ENCODE results near the gene PTPN1. TPM values are rescaled to one million over a fixed set of nuclear protein-coding genes. Genes with fewer than 3 reads are reported as not detected.

The PTPN1 gene
- total and polyA plus RNA-seq, 2 experiments from 2014 or later: 16.9 to 26.4 TPM

DNA sequence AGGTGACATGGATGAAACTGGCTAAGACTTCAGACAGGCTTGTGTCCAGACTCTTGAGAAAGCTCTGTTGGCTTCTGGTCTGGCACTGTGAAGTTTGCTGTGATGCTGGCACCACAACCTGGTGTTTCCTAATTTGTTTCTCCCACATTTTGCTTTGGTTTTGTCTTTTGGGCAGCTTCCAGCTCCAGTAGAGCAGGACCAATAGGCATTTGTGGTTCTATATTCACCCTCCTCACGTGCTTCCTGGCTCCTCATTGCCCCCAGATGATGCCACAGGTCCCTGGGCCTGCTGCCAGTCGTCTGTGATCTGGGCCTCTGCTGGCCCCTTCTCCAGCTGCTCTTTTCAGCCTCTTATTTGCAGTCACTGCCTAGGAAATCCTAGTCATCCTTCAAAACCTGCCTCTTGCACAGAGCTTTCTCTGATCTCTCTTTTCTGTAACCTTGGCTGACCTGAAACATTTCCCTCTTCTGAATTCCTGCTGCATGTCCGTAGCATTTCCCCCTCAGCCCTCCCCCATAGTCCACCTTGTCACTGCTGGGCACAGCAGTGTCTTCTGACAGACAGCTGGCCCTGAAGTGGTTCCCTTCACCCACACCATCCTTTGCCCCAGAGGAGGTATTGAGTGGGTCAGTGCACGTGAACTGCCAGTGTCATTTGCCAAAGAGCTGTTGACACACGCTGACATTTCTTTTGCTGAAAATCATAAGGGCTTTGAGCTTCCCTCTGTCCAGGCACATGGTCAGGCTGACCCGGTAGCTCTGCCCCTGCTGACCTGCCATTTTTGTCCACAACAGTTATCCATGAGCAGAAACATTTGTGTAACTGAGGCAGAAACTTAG is 63.0 kb downstream of the PTPN1 start:
- no peaks in the 10 kb centered on the region for H3K27me3 ChIP-seq (ENCODE audit: insufficient read depth)
- Mint-ChIP-seq H3K9me3 (no peaks in the 10 kb centered on the region), H3K27me3 (ENCODE audit: insufficient read depth, low read depth, poor library complexity) (peaks cover 1% of the 10 kb centered on the region), H3K4me3 (no peak overlapping the region), H3K4me1 (peaks cover 2% of the 10 kb centered on the region; the same call in 2 of the 3 replicates), H3K36me3 (ENCODE audit: low read depth) (peaks cover 33% of the 10 kb centered on the region), H3K27ac (no peak overlapping the region)
- TF ChIP-seq EZH2 (IDR thresholded peaks at IDR 0.05; ENCODE audit: low read depth, unreplicated experiment) (no peak), NANOG (IDR thresholded peaks at IDR 0.05; ENCODE audit: borderline replicate concordance) (no peak), POLR2AphosphoS5 (IDR thresholded peaks at IDR 0.05; ENCODE audit: low read depth) (no peak)
- H2AFZ ChIP-seq: no peak overlapping the region
- ATAC-seq (no peak), DNase-seq (ENCODE audit: low spot score) (no peak)
- no peaks in the 10 kb centered on the region; the same call in 1 of the 2 replicates for H3K36me3 ChIP-seq (ENCODE audit: insufficient read depth)
- H3K79me2 ChIP-seq (replicated peaks; ENCODE audit: insufficient read depth): no peaks in the 10 kb centered on the region
- no peaks in the 10 kb centered on the region for H3K9me2 ChIP-seq (ENCODE audit: insufficient read depth)
- no peak overlapping the region for H3K4me2 ChIP-seq
- peaks cover 12% of the 10 kb centered on the region; the same call in 1 of the 2 replicates for H4K20me1 ChIP-seq (replicated peaks; ENCODE audit: insufficient read depth)
- H3K4me3 ChIP-seq: no peak overlapping the region
- H3F3A ChIP-seq (replicated peaks; ENCODE audit: low read depth): no peaks in the 10 kb centered on the region
- H3K4me1 ChIP-seq (ENCODE audit: insufficient read depth): no peaks in the 10 kb centered on the region
- H3K27ac ChIP-seq (ENCODE audit: low read depth): no peak overlapping the region

DNA sequence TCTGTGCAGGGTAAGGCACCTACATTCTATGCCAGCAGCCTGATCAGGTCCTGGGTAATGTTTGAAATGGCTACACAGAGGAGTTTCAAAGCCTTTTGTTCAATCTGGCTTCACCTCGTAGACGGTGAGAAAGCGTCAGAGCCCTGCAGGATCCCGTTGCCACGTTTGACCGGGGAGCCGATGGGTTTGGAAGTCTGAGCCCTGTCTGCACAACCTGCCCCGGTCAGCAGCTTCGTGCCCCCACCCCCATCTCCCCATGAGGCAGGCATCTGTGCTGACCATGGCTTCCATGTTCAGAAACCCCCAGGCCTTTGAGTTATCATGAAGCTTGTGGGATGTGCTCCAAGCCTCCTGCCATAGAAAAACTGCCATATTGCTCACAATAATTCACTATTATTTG is 63.9 kb downstream of the PTPN1 start:
- Histone ChIP-seq H3K9me2 (ENCODE audit: insufficient read depth) (no peaks in the 10 kb centered on the region), H3K27me3 (ENCODE audit: insufficient read depth) (no peaks in the 10 kb centered on the region), H3K4me1 (ENCODE audit: insufficient read depth) (no peaks in the 10 kb centered on the region), H3K79me2 (replicated peaks; ENCODE audit: insufficient read depth) (no peaks in the 10 kb centered on the region), H3K27ac (ENCODE audit: low read depth) (no peak overlapping the region), H4K20me1 (replicated peaks; ENCODE audit: insufficient read depth) (peaks cover 8% of the 10 kb centered on the region; the same call in 1 of the 2 replicates), H3K4me3 (no peak overlapping the region), H2AFZ (no peak overlapping the region), H3K36me3 (ENCODE audit: insufficient read depth) (peaks cover 1% of the 10 kb centered on the region; the same call in 1 of the 2 replicates), H3K4me2 (no peak overlapping the region), H3F3A (replicated peaks; ENCODE audit: low read depth) (no peaks in the 10 kb centered on the region)
- no peak overlapping the region for H3K27ac Mint-ChIP-seq
- H3K4me3 Mint-ChIP-seq: no peak overlapping the region
- H3K36me3 Mint-ChIP-seq (ENCODE audit: low read depth): peaks cover 35% of the 10 kb centered on the region
- no peaks in the 10 kb centered on the region for H3K9me3 Mint-ChIP-seq
- DNase-seq (ENCODE audit: low spot score): no peak
- H3K27me3 Mint-ChIP-seq (ENCODE audit: insufficient read depth, low read depth, poor library complexity): peaks cover 1% of the 10 kb centered on the region
- no peak for ATAC-seq
- H3K4me1 Mint-ChIP-seq: peaks cover 2% of the 10 kb centered on the region; the same call in 2 of the 3 replicates
- no peak for TF ChIP-seq CREB1 (CRISPR knock-in tag; IDR thresholded peaks at IDR 0.05; ENCODE audit: low read depth)
- TF ChIP-seq ZNF331 (CRISPR knock-in tag; IDR thresholded peaks at IDR 0.05; ENCODE audit: low read depth): no peak
- TF ChIP-seq NANOG (IDR thresholded peaks at IDR 0.05; ENCODE audit: borderline replicate concordance): no peak
- TF ChIP-seq, protein P1, sequence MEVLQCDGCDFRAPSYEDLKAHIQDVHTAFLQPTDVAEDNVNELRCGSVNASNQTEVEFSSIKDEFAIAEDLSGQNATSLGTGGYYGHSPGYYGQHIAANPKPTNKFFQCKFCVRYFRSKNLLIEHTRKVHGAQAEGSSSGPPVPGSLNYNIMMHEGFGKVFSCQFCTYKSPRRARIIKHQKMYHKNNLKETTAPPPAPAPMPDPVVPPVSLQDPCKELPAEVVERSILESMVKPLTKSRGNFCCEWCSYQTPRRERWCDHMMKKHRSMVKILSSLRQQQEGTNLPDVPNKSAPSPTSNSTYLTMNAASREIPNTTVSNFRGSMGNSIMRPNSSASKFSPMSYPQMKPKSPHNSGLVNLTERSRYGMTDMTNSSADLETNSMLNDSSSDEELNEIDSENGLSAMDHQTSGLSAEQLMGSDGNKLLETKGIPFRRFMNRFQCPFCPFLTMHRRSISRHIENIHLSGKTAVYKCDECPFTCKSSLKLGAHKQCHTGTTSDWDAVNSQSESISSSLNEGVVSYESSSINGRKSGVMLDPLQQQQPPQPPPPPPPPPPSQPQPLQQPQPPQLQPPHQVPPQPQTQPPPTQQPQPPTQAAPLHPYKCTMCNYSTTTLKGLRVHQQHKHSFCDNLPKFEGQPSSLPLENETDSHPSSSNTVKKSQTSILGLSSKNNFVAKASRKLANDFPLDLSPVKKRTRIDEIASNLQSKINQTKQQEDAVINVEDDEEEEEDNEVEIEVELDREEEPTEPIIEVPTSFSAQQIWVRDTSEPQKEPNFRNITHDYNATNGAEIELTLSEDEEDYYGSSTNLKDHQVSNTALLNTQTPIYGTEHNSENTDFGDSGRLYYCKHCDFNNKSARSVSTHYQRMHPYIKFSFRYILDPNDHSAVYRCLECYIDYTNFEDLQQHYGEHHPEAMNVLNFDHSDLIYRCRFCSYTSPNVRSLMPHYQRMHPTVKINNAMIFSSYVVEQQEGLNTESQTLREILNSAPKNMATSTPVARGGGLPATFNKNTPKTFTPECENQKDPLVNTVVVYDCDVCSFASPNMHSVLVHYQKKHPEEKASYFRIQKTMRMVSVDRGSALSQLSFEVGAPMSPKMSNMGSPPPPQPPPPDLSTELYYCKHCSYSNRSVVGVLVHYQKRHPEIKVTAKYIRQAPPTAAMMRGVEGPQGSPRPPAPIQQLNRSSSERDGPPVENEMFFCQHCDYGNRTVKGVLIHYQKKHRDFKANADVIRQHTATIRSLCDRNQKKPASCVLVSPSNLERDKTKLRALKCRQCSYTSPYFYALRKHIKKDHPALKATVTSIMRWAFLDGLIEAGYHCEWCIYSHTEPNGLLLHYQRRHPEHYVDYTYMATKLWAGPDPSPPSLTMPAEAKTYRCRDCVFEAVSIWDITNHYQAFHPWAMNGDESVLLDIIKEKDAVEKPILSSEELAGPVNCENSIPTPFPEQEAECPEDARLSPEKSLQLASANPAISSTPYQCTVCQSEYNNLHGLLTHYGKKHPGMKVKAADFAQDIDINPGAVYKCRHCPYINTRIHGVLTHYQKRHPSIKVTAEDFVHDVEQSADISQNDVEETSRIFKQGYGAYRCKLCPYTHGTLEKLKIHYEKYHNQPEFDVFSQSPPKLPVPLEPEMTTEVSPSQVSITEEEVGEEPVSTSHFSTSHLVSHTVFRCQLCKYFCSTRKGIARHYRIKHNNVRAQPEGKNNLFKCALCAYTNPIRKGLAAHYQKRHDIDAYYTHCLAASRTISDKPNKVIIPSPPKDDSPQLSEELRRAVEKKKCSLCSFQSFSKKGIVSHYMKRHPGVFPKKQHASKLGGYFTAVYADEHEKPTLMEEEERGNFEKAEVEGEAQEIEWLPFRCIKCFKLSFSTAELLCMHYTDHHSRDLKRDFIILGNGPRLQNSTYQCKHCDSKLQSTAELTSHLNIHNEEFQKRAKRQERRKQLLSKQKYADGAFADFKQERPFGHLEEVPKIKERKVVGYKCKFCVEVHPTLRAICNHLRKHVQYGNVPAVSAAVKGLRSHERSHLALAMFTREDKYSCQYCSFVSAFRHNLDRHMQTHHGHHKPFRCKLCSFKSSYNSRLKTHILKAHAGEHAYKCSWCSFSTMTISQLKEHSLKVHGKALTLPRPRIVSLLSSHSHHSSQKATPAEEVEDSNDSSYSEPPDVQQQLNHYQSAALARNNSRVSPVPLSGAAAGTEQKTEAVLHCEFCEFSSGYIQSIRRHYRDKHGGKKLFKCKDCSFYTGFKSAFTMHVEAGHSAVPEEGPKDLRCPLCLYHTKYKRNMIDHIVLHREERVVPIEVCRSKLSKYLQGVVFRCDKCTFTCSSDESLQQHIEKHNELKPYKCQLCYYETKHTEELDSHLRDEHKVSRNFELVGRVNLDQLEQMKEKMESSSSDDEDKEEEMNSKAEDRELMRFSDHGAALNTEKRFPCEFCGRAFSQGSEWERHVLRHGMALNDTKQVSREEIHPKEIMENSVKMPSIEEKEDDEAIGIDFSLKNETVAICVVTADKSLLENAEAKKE (CRISPR knock-in tag; IDR thresholded peaks at IDR 0.05): no peak
- TF ChIP-seq, protein P2, sequence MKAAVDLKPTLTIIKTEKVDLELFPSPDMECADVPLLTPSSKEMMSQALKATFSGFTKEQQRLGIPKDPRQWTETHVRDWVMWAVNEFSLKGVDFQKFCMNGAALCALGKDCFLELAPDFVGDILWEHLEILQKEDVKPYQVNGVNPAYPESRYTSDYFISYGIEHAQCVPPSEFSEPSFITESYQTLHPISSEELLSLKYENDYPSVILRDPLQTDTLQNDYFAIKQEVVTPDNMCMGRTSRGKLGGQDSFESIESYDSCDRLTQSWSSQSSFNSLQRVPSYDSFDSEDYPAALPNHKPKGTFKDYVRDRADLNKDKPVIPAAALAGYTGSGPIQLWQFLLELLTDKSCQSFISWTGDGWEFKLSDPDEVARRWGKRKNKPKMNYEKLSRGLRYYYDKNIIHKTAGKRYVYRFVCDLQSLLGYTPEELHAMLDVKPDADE (IDR thresholded peaks at IDR 0.05): no peak
- no peak for TF ChIP-seq EZH2 (IDR thresholded peaks at IDR 0.05; ENCODE audit: low read depth, unreplicated experiment)
- TF ChIP-seq EZH2phosphoT487 (IDR thresholded peaks at IDR 0.05; ENCODE audit: unreplicated experiment): no peak
- no peak for TF ChIP-seq ZNF114 (CRISPR knock-in tag; IDR thresholded peaks at IDR 0.05)
- TF ChIP-seq, protein P3, sequence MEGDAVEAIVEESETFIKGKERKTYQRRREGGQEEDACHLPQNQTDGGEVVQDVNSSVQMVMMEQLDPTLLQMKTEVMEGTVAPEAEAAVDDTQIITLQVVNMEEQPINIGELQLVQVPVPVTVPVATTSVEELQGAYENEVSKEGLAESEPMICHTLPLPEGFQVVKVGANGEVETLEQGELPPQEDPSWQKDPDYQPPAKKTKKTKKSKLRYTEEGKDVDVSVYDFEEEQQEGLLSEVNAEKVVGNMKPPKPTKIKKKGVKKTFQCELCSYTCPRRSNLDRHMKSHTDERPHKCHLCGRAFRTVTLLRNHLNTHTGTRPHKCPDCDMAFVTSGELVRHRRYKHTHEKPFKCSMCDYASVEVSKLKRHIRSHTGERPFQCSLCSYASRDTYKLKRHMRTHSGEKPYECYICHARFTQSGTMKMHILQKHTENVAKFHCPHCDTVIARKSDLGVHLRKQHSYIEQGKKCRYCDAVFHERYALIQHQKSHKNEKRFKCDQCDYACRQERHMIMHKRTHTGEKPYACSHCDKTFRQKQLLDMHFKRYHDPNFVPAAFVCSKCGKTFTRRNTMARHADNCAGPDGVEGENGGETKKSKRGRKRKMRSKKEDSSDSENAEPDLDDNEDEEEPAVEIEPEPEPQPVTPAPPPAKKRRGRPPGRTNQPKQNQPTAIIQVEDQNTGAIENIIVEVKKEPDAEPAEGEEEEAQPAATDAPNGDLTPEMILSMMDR (conservative IDR thresholded peaks at IDR 0.05; ENCODE audit: low read depth in 2 of 2): no peak

All from GM23338 (cell line).